Smooth muscle cell of the brain vasculature (primary cell): ENCODE data around the gene RGL1.

Experiments used
- DNase-seq: peaks from one replicate; pipeline ENCODE4 v3.0.0-alpha.2; 2012; ENCODE audit warnings: low read depth, low spot score

Gene RGL1

GRCh38 chr1:183954496-183954895 lies 149.6 kb downstream of the RGL1 start:
- no peak for DNase-seq

- DNase-seq, result no peak
Measured at GRCh38 chr1:183956559-183957188, 151.8 kb downstream of the RGL1 start.

DNA sequence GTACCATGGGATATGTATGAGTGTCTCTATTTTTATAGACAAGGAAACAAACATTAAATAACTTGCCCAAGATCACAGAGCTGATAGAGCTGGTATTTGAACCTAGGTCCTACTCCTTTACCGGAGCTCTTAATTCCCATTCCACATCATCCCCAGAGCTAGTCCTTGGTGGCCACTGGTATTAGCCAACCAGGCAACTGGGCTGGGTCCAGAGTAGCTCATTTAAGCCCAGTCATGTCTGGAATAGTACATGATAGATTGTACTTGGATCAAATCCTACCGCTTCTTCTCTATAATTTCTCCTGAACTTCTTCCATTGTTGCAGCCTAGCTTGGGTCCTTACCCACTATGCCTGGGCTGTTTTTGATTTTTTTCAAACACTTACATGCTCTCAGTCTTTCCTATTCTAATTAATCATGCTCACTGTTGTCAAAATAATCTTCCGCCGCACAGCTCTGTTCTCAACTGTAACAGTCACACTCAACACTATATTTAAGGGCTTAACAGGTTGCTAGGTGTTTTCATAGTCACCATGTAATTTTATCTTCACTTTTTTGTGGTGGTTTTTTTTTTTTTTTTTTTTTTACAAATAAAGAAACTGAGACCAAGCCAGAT lies 152.4 kb downstream of the RGL1 start:
- no peak for DNase-seq

- DNase-seq, result no peak
Measured at GRCh38 chr1:183958958-183959357, 154.0 kb downstream of the RGL1 start.

- DNase-seq, result no peak
Measured at GRCh38 chr1:183961132-183961531, 156.2 kb downstream of the RGL1 start.

- no peak for DNase-seq
Measured at GRCh38 chr1:183962903-183963302, 158.0 kb downstream of the RGL1 start.

- no peak for DNase-seq
Measured at GRCh38 chr1:183965726-183966125, 160.8 kb downstream of the RGL1 start.

GRCh38 chr1:183966487-183966886 lies 161.6 kb downstream of the RGL1 start:
- DNase-seq, result no peak

DNA sequence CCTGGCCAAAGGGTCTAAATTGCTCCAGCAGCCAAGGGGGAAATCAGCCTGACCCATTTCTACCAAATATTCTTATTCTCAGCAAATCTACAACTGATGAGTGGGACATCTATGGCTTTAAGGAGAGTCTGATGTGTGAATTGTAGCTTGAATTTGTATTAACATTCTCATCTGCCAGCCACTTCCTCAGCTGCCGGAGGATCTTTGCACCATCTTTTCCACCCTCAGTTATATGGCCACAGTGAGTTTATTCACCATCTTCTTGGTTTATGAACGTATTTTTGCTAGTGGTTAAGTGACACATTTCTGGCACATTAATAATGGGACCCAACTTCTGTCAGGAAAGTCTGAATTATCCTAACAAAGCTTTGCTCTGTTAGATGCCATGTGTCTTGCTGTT lies 163.0 kb downstream of the RGL1 start:
- no peak for DNase-seq

- no peak for DNase-seq
Measured at GRCh38 chr1:183968386-183968785, 163.5 kb downstream of the RGL1 start.

DNA sequence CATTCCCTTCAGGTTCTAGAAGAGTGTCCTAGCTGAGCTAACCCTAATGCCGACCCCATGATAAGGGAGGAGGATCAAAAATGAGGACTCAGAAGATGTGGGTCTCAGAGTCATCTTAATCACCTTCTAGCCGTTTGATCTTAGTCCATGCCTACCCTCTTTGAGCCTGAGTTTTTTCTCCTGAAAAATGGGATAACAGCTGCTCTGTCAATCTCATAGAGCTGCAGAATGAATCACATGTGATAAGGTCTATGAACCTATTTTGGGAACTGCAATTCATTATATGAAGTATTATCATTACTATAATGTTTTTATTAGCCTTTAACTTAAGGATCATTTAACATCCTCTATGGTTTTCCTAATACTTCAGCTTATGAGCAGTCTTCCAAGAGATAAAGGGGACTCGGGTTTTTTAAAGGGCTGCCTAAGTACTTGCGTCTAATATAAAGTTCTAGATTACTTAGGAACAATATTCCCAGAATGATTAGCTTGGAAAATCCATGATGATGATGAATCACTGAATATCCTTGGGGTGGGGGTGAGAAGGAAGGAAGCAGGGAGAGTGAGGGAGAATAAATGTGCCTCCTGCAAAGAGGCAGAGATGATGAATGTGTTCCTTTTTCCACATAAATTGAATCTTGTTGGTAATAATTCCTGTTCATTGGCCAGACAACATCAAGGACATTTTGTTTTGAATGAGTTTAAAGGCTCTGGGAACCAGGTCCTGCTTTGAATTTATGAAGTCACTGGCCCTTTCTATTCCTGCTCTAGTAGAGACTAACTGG lies 165.8 kb downstream of the RGL1 start:
- DNase-seq, result no peak

GRCh38 chr1:183975651-183976050 lies 170.7 kb downstream of the RGL1 start:
- DNase-seq, result no peak

DNA sequence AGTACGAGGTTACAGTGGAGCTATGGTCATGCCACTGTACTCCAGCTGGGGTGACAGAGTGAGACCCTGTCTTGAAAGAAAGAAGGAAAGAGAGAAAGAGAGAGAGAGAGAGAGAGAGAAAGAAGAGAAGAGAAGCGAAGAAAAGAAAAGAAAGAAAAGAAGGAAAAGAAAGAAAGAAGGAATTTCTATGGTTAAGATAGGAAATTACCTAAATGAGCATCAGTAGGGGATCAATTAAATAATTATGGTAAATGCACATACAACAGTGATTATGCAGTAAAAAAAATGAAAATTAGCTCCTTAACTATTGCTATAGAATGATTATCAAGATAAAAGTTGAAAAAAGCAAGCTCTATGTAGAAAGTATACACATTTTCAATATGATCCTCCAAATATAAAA lies 172.8 kb downstream of the RGL1 start:
- no peak for DNase-seq
